Ishikawa (cell line): ENCODE measurements around the gene WFDC6.

Source experiments
- CEBPB ChIP-seq: IDR thresholded peaks from 2 replicates; pipeline ENCODE4 v1.6.1; 2012
- CREB1 ChIP-seq: IDR thresholded peaks from 2 replicates; pipeline ENCODE4 v1.6.1; 2012; ENCODE audit warnings: low read depth
- EGR1 ChIP-seq: IDR thresholded peaks from 2 replicates; pipeline ENCODE4 v1.6.1; 2012
- EP300 ChIP-seq: IDR thresholded peaks from 2 replicates; pipeline ENCODE4 v1.6.1; 2012; ENCODE audit warnings: borderline replicate concordance
- FOXM1 ChIP-seq: IDR thresholded peaks from 2 replicates; pipeline ENCODE4 v1.6.1; 2012; ENCODE audit warnings: low read depth, borderline replicate concordance
- MAX ChIP-seq: IDR thresholded peaks from 2 replicates; pipeline ENCODE4 v1.6.1; 2012
- NFIC ChIP-seq: IDR thresholded peaks from 2 replicates; pipeline ENCODE4 v1.6.1; 2012
- RAD21 ChIP-seq: IDR thresholded peaks from 2 replicates; pipeline ENCODE4 v1.6.1; 2012; ENCODE audit warnings: low read depth
- TAF1 ChIP-seq: IDR thresholded peaks from 2 replicates; pipeline ENCODE4 v1.6.1; 2012; ENCODE audit warnings: low read depth, mild to moderate bottlenecking
- TCF12 ChIP-seq: IDR thresholded peaks from 2 replicates; pipeline ENCODE4 v1.6.1; 2012; ENCODE audit warnings: low read depth
- TEAD4 ChIP-seq: IDR thresholded peaks from 2 replicates; pipeline ENCODE4 v1.6.1; 2012
- YY1 ChIP-seq: IDR thresholded peaks from 2 replicates; pipeline ENCODE4 v1.6.1; 2012; ENCODE audit warnings: low read depth
- ZBTB7A ChIP-seq: IDR thresholded peaks from 2 replicates; pipeline ENCODE4 v1.6.1; 2012; ENCODE audit warnings: low read depth
- TF ChIP-seq, protein P1 (sequence below): IDR thresholded peaks from 2 replicates; pipeline ENCODE4 v1.6.1; 2012
- TF ChIP-seq, protein P2 (sequence below): IDR thresholded peaks from 2 replicates; pipeline ENCODE4 v1.6.1; 2012; ENCODE audit warnings: low read depth, mild to moderate bottlenecking

Gene WFDC6

DNA sequence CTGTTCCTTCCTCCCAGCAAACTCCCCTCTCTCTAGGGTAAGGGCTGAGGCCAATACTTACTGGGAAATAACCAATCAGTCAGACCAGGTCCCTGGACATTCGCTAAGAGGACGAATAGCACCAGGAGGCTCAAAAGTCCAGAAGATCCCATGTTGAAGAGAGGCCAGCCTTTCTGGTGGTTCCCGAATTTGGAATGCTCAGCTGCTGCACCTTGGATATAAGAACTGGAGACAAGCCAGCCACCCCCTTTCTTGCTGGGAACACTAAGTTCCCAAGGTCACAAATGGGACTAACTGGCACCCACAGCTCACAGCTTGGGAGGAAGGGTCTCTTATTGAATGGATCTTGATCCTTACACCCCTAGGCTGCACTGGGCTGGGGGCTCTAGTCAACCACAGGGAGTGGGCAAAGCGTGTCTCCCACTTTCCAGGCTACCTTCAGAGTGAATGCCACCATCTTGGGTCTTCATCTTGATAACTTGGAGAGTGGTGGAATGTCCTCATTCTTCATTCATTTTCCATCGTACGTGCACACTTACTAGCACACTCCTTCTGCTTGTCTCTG lies 8.0 kb upstream of the WFDC6 start, which contains the start of gene EPPIN:
EPPIN (minus strand) TSS at position 196 of the 565 bp plus-strand sequence; CDS start at position 152, 44 bp downstream.
- TF ChIP-seq MAX: no peak
- TF ChIP-seq TEAD4: no peak
- TF ChIP-seq YY1: no peak
- TF ChIP-seq EP300: no peak
- no peak for TF ChIP-seq TAF1
- TF ChIP-seq TCF12: no peak
- TF ChIP-seq RAD21: no peak

GRCh38 chr20:45545754-45546453 lies 6.6 kb upstream of the WFDC6 start:
- TF ChIP-seq, protein P1, sequence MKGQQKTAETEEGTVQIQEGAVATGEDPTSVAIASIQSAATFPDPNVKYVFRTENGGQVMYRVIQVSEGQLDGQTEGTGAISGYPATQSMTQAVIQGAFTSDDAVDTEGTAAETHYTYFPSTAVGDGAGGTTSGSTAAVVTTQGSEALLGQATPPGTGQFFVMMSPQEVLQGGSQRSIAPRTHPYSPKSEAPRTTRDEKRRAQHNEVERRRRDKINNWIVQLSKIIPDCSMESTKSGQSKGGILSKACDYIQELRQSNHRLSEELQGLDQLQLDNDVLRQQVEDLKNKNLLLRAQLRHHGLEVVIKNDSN: no peak
- TF ChIP-seq RAD21: peak; percentile 71
- TF ChIP-seq ZBTB7A: no peak
- TF ChIP-seq CREB1: no peak
- no peak for TF ChIP-seq EP300
- no peak for TF ChIP-seq YY1

GRCh38 chr20:45545351-45545750 lies 6.1 kb upstream of the WFDC6 start:
- TF ChIP-seq TAF1 (no peak), FOXM1 (no peak), CEBPB (no peak), TEAD4 (no peak), RAD21 (no peak), TCF12 (no peak), EP300 (no peak), MAX (no peak), YY1 (no peak), CREB1 (no peak), EGR1 (no peak), ZBTB7A (no peak), NFIC (no peak)
- TF ChIP-seq, protein P2, sequence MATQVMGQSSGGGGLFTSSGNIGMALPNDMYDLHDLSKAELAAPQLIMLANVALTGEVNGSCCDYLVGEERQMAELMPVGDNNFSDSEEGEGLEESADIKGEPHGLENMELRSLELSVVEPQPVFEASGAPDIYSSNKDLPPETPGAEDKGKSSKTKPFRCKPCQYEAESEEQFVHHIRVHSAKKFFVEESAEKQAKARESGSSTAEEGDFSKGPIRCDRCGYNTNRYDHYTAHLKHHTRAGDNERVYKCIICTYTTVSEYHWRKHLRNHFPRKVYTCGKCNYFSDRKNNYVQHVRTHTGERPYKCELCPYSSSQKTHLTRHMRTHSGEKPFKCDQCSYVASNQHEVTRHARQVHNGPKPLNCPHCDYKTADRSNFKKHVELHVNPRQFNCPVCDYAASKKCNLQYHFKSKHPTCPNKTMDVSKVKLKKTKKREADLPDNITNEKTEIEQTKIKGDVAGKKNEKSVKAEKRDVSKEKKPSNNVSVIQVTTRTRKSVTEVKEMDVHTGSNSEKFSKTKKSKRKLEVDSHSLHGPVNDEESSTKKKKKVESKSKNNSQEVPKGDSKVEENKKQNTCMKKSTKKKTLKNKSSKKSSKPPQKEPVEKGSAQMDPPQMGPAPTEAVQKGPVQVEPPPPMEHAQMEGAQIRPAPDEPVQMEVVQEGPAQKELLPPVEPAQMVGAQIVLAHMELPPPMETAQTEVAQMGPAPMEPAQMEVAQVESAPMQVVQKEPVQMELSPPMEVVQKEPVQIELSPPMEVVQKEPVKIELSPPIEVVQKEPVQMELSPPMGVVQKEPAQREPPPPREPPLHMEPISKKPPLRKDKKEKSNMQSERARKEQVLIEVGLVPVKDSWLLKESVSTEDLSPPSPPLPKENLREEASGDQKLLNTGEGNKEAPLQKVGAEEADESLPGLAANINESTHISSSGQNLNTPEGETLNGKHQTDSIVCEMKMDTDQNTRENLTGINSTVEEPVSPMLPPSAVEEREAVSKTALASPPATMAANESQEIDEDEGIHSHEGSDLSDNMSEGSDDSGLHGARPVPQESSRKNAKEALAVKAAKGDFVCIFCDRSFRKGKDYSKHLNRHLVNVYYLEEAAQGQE: no peak
- TF ChIP-seq, protein P1: no peak

GRCh38 chr20:45538209-45538799 lies 978 bp downstream of the WFDC6 start:
- TF ChIP-seq TCF12 (no peak), TAF1 (no peak), RAD21 (no peak), CREB1 (no peak), CEBPB (no peak), MAX (no peak), TEAD4 (no peak), EGR1 (no peak), YY1 (no peak)
- TF ChIP-seq, protein P1: no peak
- TF ChIP-seq, protein P2: no peak

GRCh38 chr20:45527294-45527693 lies 12.0 kb downstream of the WFDC6 start:
- no peak for TF ChIP-seq ZBTB7A
- TF ChIP-seq, protein P1: no peak
